NCI-H748 (cell line): ENCODE data around the gene TEF.
"Not testable (repeated sequence)": the region's sequence is repeated elsewhere in the genome, so short reads cannot be mapped to it uniquely, and the experiment has no call there.

Source experiments
- DNase-seq: peaks from one replicate; lab custom pipeline; 2025; ENCODE audit not compliant: unreplicated experiment; lab: John Stamatoyannopoulos, UW

The TEF gene

GRCh38 chr22:41417622-41418390 is 36.1 kb downstream of the TEF start:
- DNase-seq = no peak

GRCh38 chr22:41418717-41419116 is 37.0 kb downstream of the TEF start:
- DNase-seq = no peak

- DNase-seq = no peak
These were observed 44.1 kb downstream of the TEF start for GRCh38 chr22:41425660-41426365.

- DNase-seq = no peak
These were observed 47.6 kb downstream of the TEF start for GRCh38 chr22:41429232-41429950.

GRCh38 chr22:41429951-41430332 is 48.2 kb downstream of the TEF start:
- no peak for DNase-seq

GRCh38 chr22:41431656-41432055 is 49.9 kb downstream of the TEF start:
- DNase-seq = no peak

- not testable (repeated sequence) for DNase-seq
These were observed 51.7 kb downstream of the TEF start for GRCh38 chr22:41433480-41433879.

GRCh38 chr22:41434361-41435003 is 52.7 kb downstream of the TEF start:
- not testable (repeated sequence) for DNase-seq

GRCh38 chr22:41435560-41435959 is 53.8 kb downstream of the TEF start:
- DNase-seq = no peak

- no peak for DNase-seq
These were observed 54.8 kb downstream of the TEF start for GRCh38 chr22:41436322-41437113.

- DNase-seq = no peak
These were observed 55.5 kb downstream of the TEF start for GRCh38 chr22:41437198-41437597.

GRCh38 chr22:41440511-41440910 is 58.8 kb downstream of the TEF start:
- DNase-seq = not testable (repeated sequence)

GRCh38 chr22:41442240-41442792 is 60.6 kb downstream of the TEF start:
- DNase-seq = no peak

- peak; percentile 98 for DNase-seq
These were observed 62.8 kb downstream of the TEF start for GRCh38 chr22:41444360-41445128.

- peak; percentile 43 for DNase-seq
These were observed 63.7 kb downstream of the TEF start for GRCh38 chr22:41445129-41446056.

GRCh38 chr22:41446057-41446501 is 64.3 kb downstream of the TEF start:
- peak; percentile 51 for DNase-seq

- peak; percentile 96 for DNase-seq
These were observed 65.1 kb downstream of the TEF start, which contains the start of gene TOB2 for GRCh38 chr22:41446639-41447434. TOB2 (minus strand) TSS chr22:41446801; CDS start chr22:41437345, 9,456 bp downstream.
